Fibroblast of lung (primary cell): ENCODE results near the gene OR5AS1. TPM values are rescaled to one million over a fixed set of nuclear protein-coding genes. Genes with fewer than 3 reads are reported as not detected.

Source experiments
- DNase-seq, 2 donors: peaks; one replicate each; pipeline versions ENCODE4 v3.0.0 to v3.0.0-alpha.2; 2010; ENCODE audit warnings: low read depth in 2 of 2
- H2AFZ ChIP-seq: 2 replicates; pipeline ENCODE4 v1.5.1; 2012; ENCODE audit warnings: low read length, control low read depth, inconsistent platforms
- H3K27ac ChIP-seq: 2 replicates; pipeline ENCODE4 v1.5.1; 2011; ENCODE audit warnings: low read length, control low read depth; ENCODE audit not compliant: insufficient read depth
- H3K27me3 ChIP-seq: 2 replicates; pipeline ENCODE4 v1.5.1; 2011; ENCODE audit warnings: mild to moderate bottlenecking, low read length; ENCODE audit not compliant: control insufficient read depth, insufficient read depth
- H3K36me3 ChIP-seq: 2 replicates; pipeline ENCODE4 v1.5.1; 2011; ENCODE audit warnings: low read length; ENCODE audit not compliant: control insufficient read depth, insufficient read depth
- H3K4me1 ChIP-seq: 2 replicates; pipeline ENCODE4 v1.5.1; 2011; ENCODE audit warnings: low read length; ENCODE audit not compliant: control insufficient read depth, insufficient read depth; ENCODE audit errors: extremely low read depth
- H3K4me2 ChIP-seq: 2 replicates; pipeline ENCODE4 v1.5.1; 2011; ENCODE audit warnings: low read length, control low read depth; ENCODE audit not compliant: insufficient read depth; ENCODE audit errors: extremely low read depth
- H3K4me3 ChIP-seq, 4 experiments: fragments of 200-600 bp in 1 of 4; sonication (generic) in 1 of 4; replicated peaks in 1 of 4; 2 replicates each; pipeline ENCODE4 v1.5.1; 2011 to 2016; ENCODE audit warnings: low read length in 4 of 4, low read depth in 3 of 4, mild to moderate bottlenecking in 3 of 4, control low read depth in 2 of 4, inconsistent platforms in 1 of 4, mixed read lengths in 1 of 4; ENCODE audit not compliant: insufficient read depth in 1 of 4; ENCODE audit errors: control extremely low read depth in 1 of 4
- H3K79me2 ChIP-seq: 2 replicates; pipeline ENCODE4 v1.5.1; 2012; ENCODE audit warnings: mild to moderate bottlenecking, low read length, inconsistent platforms; ENCODE audit not compliant: control insufficient read depth, insufficient read depth
- H3K9ac ChIP-seq: 2 replicates; pipeline ENCODE4 v1.5.1; 2011; ENCODE audit warnings: mild to moderate bottlenecking, low read length, control low read depth; ENCODE audit not compliant: insufficient read depth
- H3K9me3 ChIP-seq: 2 replicates; pipeline ENCODE4 v1.5.1; 2012; ENCODE audit warnings: low read depth, low read length; ENCODE audit not compliant: control insufficient read depth, insufficient read depth
- H4K20me1 ChIP-seq: 2 replicates; pipeline ENCODE4 v1.5.1; 2011; ENCODE audit warnings: low read length; ENCODE audit not compliant: control insufficient read depth, insufficient read depth; ENCODE audit errors: extremely low read depth
- CTCF ChIP-seq, 2 donors: IDR thresholded peaks in 1 of 2; conservative IDR thresholded peaks in 1 of 2; 1 replicate in 1 of 2; 2 replicates in 1 of 2; pipeline ENCODE4 v1.5.1; 2011 to 2012; ENCODE audit warnings: low read length in 2 of 2, control low read depth in 1 of 2, inconsistent platforms in 1 of 2, low read depth in 1 of 2, mild to moderate bottlenecking in 1 of 2
- EZH2 ChIP-seq: IDR thresholded peaks from 2 replicates; pipeline ENCODE4 v1.5.1; 2012; ENCODE audit warnings: low read length, control low read depth, mild to moderate bottlenecking; ENCODE audit errors: missing control alignments
- polyA minus RNA-seq: library from RNA; depleted of rRNA, polyadenylated mRNA; stranded (reverse); fragments of >200 nt; gene quantifications from 2 replicates; pipeline ENCODE4 v1.2.3, GENCODE V29; 2011; ENCODE audit warnings: low replicate concordance
- polyA plus RNA-seq, 2 donors: library from polyadenylated mRNA; depleted of rRNA in 1 of 2; stranded (reverse) in 1 of 2; unstranded in 1 of 2; fragments of >200 nt; gene quantifications; 2 replicates each; pipeline ENCODE4 v1.2.1, GENCODE V29; 2011 to 2012; ENCODE audit warnings: missing spikeins in 1 of 2
- total RNA-seq: library from RNA; depleted of rRNA; stranded (reverse); fragments of >200 nt; gene quantifications from 2 replicates; pipeline ENCODE4 v1.2.1, GENCODE V29; 2014

OR5AS1 gene
- total RNA-seq = not detected in 2 replicates
- not detected in 2 replicates for polyA plus RNA-seq
- polyA plus RNA-seq (2012) = not detected in 2 replicates
- polyA minus RNA-seq = not detected in 2 replicates

- no peak within 1 kb of the TSS for H3K27ac ChIP-seq
- no peak within 1 kb of the TSS for H3K4me3 ChIP-seq
- H3K79me2 ChIP-seq = no peaks in the 10 kb centered on the region
- no peaks in the 10 kb centered on the region for H4K20me1 ChIP-seq
- no peaks in the 10 kb centered on the region for H3K4me1 ChIP-seq
- no peak within 1 kb of the TSS for H3K9ac ChIP-seq
- H3K9me3 ChIP-seq = no peaks in the 10 kb centered on the region
- DNase-seq = no peak
- no peaks in the 10 kb centered on the region for H3K27me3 ChIP-seq
- no peaks in the 10 kb centered on the region for H3K36me3 ChIP-seq
- H2AFZ ChIP-seq = no peak within 1 kb of the TSS
- no peak for TF ChIP-seq EZH2
- TF ChIP-seq CTCF (conservative IDR thresholded peaks at IDR 0.05 in 1 of 2, IDR thresholded peaks at IDR 0.05 in 1 of 2; ENCODE audit: low read depth in 1 of 2, low read length in 2 of 2) = no peak
- H3K4me2 ChIP-seq = no peak within 1 kb of the TSS
Observed at GRCh38 chr11:56027354-56027753, at the start of gene OR5AS1. OR5AS1 (plus strand) TSS chr11:56027654; CDS start chr11:56030419, 2,765 bp downstream.

- Histone ChIP-seq H3K27me3 (no peaks in the 10 kb centered on the region), H3K4me2 (no peak within 1 kb of the TSS), H3K4me1 (no peaks in the 10 kb centered on the region), H2AFZ (no peak within 1 kb of the TSS), H3K79me2 (no peaks in the 10 kb centered on the region), H3K9ac (no peak within 1 kb of the TSS), H3K27ac (no peak within 1 kb of the TSS), H3K4me3 (no peak within 1 kb of the TSS), H3K36me3 (no peaks in the 10 kb centered on the region), H3K9me3 (no peaks in the 10 kb centered on the region), H4K20me1 (no peaks in the 10 kb centered on the region)
- TF ChIP-seq CTCF (conservative IDR thresholded peaks at IDR 0.05 in 1 of 2, IDR thresholded peaks at IDR 0.05 in 1 of 2; ENCODE audit: low read depth in 1 of 2, low read length in 2 of 2) = no peak
- no peak for TF ChIP-seq EZH2
- no peak for DNase-seq
Observed at GRCh38 chr11:55994525-55994924, 32.9 kb upstream of the OR5AS1 start, which contains the start of gene OR5F1. OR5F1 (minus strand) TSS chr11:55994625; CDS start chr11:55994625, 0 bp downstream.

GRCh38 chr11:56010716-56011115 lies 16.7 kb upstream of the OR5AS1 start:
- no peaks in the 10 kb centered on the region for H3K79me2 ChIP-seq
- H3K4me1 ChIP-seq = no peaks in the 10 kb centered on the region
- no peak overlapping the region for H3K27ac ChIP-seq
- no peak for DNase-seq
- H3K4me3 ChIP-seq = no peak overlapping the region
- H3K9me3 ChIP-seq = no peaks in the 10 kb centered on the region
- no peaks in the 10 kb centered on the region for H3K27me3 ChIP-seq
- no peak overlapping the region for H2AFZ ChIP-seq
- H4K20me1 ChIP-seq = no peaks in the 10 kb centered on the region
- no peaks in the 10 kb centered on the region for H3K36me3 ChIP-seq
- H3K4me2 ChIP-seq = no peak overlapping the region
- TF ChIP-seq EZH2 = no peak
- no peak for TF ChIP-seq CTCF (conservative IDR thresholded peaks at IDR 0.05 in 1 of 2, IDR thresholded peaks at IDR 0.05 in 1 of 2; ENCODE audit: low read depth in 1 of 2, low read length in 2 of 2)
- H3K9ac ChIP-seq = no peak overlapping the region
